ENCODE results near the gene CD226.

GRCh38 chr18:69953191-69953590 lies 5.5 kb upstream of the CD226 start:
- no peak for TF ChIP-seq ZNF274 (IDR thresholded peaks at IDR 0.05; ENCODE audit: low read depth, low read length)
- TF ChIP-seq YY1 (IDR thresholded peaks at IDR 0.05; ENCODE audit: insufficient read depth, insufficient read length): no peak
